Stimulated activated CD8-positive, alpha-beta memory T cell treated with anti-CD3 and anti-CD28 coated beads, Interleukin-12 subunit alpha, Interleukin-12 subunit beta, amount 100 ng/mL, for 1 hour (primary cell): ENCODE measurements around the gene SMIM12.
A peak's percentile ranks its signal among the peaks of the same experiment; 100 is the strongest.

Source experiments
- DNase-seq: peaks from one replicate; pipeline ENCODE4 v3.0.0-alpha.2; 2020; ENCODE audit warnings: low read depth

The SMIM12 gene, protein sequence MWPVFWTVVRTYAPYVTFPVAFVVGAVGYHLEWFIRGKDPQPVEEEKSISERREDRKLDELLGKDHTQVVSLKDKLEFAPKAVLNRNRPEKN

DNA sequence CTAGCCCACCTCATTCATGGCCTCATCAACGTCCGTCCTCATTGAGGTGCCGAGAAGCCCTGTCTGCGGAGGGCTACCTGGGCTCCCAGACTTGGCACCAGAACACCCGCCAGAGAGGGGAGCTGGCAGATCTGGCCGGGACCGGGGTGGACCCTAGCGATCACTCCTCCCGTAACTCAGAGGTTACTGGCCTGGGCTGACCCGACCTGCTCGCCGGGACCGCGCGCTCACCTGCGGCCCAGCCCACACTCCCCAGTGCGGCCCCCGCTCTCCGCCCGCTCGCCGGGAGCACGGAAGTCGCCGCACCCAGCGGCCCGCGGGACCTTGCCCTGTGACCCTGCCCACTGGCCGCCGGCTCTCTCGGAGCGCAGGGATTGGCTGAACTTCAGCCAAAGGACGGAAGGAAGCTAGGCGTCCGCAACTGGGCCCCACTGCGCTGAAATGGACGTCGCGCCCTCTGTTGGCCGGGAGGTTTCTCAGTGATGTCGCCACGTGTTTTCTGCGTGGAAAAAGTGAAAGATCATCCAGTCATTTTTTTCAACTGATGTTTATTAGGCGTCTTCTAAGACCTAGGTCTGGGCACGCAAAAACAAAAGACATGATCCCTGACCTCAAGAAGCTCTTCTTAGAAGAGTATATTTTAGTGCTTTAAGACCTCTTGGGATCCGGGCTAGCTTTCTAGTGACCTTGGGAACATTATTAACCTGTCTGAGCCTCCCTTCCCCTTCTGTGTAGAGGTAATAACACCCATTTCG is at the start of gene SMIM12:
Gene SMIM12 (minus strand): TSS at position 304 of the 755 bp plus-strand sequence. CDS start 3,772 bp downstream, outside the sequence.
- DNase-seq, result peak; percentile 89

DNA sequence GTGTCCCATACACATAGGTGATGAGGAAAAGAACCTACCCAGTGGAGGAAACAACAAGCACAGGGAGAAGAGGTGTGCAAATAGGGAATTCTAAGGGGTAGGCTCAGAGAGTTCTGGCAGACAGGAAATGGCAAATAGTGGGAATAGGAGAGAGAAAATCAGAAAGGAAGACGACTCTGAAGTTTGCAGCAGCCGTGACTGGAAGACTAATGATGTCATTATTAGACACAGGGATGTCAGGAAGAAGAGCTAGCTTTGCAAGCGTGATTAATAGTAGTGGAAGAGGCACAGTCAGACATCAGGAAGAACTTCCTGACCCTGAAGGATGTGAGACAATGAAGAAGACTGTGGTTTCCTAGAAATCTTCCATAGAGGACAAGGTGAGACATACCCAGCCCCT is 48.8 kb upstream of the SMIM12 start:
- no peak for DNase-seq

DNA sequence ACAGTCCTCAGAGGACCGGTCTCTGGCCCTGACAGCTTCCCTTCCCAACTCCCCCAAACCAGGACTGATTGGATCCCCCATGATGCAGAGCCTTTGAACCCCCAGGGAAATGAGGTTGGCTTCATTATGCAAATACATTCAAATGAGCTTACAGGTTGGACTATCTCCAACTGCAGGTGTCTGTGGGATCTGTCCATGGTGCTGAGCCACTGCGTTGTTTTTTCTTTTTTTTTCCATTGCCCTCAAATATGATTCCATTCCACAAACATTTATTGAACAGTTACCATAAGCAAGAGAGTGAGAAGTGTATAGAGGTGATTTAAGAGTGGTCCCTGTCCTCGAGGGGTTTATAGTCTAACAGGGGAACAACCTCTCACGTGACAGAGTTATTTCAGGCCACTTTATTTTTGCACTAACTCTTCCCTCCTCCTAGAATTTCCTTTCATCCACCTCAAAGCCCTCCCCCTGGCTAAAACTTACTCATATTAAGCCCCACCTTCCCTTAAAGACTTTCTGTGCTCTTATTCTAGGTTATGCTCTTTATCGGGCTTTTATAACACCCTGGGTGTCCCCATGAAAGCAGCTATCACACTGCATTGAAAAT is 48.0 kb upstream of the SMIM12 start:
- no peak for DNase-seq

DNA sequence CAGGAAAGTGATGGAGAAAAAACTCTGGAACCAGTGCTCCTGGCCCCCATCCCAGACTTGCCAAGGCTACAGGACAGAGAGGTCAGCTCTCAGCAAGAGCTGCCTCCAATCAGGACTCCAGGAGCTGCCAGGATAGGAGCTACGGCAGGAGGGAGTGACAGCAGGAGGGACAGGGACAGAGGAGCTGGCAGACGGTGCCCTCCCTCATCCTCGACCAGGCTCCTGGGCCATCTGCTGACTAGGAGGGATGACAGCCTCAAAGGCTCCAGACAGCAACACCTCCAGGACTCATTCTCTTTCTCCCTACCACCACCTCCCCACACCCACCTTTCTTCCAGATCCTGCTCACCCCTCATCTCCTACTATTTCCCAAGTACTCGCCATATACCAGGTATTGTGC is 47.2 kb upstream of the SMIM12 start:
- no peak for DNase-seq

DNA sequence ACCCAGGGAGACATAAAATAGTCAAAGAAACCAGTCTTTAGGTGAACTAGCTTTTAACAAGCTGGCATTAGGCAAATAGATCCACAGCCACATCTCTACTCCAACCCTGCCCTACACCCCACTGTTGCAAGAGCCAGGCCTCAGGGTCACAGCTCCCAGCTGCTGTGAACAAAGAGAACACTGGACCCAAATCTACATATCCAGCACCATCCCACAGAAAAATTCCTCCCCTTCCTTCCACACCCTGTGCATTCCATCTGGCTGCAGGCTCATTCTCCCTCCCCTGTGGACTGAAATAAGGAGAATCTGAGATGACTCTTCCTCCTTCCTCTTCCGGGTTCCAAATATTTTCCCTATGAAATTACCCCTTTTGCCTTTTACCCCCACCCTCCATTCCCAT is 46.7 kb upstream of the SMIM12 start:
- DNase-seq, result no peak

DNA sequence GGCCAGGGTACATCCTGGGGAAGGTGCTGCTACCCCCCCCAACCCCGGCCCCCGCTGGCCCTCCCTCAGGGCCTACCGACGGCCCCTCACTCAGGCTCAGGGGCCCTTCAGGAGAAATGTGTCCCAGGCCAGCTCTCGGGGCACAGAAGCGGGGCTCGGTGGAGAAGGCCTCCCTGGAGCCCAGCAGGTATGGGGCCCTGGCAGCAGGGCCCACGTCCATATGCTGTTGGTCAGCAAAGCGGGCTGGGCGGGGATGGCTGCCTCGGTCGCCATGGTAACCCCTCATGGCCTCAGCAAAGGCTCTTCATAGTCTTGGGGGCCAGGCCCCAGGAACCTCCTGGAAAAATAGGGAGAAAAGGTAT is 45.5 kb upstream of the SMIM12 start:
- no peak for DNase-seq

DNA sequence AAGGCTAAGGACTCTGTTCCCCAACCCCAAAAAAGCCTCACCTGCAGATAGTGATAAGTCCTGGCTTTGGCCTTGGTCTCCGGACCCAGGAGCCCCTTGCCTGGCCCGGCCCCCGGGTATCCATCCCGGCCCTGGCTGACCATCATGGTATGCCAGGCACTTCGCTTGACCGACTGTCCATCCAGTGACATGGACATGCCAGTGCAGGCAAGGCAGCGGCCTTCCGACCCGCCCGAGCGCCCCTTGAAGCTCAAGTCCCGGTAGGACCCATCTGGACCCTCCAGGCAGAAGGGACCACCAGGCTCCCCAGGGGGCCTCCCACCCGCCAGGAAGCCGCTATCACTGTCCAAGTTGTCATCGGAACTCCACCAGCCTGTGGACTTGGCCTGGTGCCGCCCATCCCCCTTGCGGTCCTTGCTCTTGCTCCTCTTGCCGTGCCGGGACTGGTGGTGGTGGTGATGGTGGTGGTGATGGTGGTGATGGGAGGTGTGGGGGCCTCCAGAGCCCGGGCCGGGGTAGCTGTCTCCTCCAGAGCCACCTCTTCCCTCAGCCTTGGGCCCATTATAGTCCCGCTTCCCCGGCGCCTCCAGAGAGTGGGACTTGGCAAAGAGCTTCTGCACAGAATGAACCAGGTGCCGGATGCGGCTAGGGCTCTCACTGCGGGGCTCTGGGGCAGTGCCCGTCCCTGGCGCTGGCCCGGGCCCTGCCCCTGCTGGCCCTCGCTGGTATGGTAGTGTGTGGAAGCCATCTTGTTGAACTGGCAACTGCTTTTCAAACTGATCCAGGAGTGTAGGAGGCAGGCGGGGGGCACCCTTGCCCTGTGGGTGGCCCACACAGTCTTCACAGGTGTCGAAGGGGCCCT is 44.9 kb upstream of the SMIM12 start:
- no peak for DNase-seq

DNA sequence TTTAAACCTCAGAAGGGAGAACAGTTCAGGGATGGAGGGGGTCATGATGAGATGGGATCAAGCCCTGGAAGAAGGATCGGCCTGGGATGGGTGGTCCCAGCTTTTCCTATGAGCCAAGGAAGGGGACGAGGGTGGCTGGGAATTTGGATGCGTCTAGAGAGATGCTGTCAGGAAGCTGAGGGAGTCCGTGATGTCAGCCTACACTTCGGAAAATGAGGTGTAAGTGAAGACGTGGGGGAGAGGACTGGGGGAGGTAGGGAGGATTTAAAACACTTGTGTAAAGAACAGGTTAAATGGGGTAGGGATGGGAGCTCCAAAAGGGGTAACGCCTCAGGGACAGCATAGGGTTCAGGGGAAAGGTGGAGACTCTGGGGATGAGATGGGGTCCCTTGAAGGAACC is 42.4 kb upstream of the SMIM12 start:
- DNase-seq, result no peak

DNA sequence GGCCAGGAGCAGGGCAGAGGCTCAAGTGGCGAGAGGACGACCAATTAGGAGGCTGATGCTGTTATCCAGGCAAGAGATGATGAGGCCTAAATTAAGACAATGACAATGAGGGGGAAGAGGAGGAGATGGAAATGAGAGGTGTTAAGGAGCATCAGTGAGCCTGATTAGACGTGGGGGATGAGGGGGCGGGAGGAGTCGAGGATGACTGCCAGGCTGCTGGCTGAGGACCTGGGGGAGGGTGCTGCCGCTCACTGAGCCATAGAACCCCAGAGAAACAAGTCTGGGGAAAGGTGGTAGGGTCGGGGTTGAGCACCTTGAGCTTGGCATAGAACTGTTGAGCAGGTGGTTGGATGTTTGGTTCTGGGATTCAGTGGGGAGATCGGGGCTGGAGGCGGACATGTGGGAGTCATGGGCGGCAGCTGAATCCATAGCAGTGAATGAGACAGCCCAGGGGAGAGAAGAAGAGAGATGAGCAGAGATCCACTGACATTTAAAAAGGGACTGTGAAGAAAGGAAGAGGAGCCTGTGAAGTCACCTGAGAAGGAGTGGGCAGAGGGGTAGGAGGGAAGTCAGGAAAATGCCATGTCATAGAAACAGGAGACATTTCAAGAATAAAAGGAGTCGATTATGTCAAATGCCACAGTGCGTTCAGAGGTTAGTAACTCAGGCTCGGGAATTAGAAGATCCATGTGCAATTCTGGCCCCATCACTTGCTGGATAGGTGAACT is 41.4 kb upstream of the SMIM12 start:
- no peak for DNase-seq

DNA sequence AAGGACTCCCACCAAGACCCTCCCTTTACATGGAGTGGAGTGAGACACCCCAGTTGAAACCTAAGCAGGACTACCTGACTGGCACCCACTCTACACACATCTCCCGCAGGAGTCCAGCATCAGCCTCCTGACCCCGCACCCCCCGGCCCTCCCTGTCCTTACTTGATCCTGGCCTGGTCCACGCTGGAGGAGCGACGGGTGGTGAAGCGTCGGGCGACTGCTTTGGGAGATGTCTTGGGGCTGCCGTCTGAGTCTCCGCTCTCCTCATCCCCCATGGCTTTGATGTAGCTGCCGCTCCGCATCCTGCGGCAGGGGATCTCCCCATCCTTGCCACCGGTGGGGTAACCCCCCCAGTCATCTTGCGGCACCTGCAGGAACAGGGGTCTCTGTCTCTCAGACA is 40.4 kb upstream of the SMIM12 start:
- no peak for DNase-seq

DNA sequence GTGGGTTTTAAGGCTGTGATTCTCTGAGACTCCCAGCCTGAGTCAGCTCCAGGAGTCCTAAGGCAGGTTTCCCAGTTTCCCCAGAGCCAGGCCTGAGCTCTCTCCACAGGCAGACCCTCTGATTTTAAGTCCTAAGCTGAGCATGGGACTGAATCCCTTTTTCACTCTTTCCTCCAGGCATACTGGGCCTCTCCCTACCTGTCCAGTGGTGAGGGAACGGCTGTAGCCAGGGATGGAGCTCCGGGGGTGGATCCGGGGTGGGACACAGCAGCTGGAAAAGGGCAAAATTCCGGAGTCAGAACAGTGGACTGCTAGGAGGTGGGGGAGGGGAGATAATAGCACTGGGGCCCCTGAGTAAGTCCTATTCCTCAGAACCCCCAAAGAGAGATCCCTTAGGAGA is 39.9 kb upstream of the SMIM12 start:
- DNase-seq, result no peak

DNA sequence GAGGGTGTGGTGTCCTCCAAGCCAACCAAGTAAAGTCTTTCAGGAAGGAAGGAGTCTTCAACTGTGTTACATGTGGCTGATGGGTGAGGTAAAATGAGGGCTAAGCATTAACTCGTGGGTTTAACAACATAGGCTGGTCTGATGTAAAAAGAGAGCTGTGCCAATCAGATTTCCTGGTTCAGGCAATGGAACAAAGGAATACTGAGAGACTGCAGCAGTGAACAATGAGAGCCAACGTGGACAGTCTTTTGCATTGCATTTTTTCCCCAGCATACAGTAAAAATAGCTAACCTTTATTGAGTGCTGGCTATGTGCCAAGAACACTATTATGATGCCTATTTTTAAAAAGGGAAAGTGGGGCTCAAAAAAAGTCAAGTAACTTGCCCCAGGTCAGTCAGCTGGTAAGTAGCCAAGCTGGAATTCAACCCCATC is 38.8 kb upstream of the SMIM12 start:
- no peak for DNase-seq

DNA sequence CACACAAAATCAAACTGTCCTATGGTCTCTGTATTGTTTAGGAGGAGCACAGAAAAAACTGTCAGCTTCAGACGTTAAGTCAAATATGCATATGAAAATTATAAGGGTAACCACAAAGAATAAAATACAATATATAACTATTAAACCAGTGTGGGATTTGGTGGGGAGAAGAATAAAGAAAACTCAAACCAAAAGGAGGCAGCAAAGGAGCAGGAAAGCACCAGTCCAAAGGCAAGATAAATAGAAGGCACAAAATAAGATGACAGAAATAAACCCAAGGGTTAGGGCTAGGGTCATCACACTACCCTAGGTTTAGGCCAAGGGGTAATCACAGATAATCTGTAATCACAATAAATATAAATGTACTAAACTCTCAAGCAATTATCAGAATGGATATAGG is 37.1 kb upstream of the SMIM12 start:
- no peak for DNase-seq

DNA sequence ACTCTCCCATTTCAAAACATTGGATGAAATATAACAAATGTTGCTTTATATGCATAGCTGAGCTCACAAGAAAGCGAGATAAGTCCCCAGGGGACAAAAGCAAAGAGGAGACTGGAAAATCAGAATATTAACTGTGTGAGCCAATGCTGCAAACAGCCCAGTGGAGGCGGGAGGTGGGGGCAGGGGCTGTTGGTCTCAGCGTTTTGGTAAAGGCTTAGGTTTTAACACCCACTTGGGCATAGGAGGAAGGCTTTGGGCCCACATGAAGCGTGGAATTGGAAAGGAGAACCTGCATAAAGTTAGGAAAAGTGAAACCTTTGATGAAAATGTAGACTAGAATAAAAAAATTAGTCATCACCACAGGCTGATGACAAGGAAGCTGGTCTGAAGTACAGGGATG is 30.2 kb upstream of the SMIM12 start:
- DNase-seq, result no peak

DNA sequence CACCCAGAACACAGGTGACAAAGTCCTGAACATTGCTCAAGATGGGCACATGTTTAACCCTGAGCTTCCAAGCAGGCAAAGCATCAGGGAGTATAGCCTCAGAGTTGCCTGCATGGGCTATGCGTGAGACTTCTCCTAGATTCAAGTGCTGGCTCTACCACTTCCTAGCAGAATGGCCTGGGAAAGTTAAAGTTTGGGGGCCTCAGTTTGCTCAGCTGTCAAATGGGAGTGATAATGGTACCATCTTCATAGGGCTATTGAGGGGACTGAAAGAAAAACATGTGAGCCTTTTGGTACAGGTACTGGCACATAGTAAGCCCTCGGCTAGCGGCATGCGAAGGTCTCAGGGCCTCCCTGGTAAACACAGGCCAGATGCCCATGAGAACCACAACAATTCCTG is 28.0 kb upstream of the SMIM12 start:
- no peak for DNase-seq

DNA sequence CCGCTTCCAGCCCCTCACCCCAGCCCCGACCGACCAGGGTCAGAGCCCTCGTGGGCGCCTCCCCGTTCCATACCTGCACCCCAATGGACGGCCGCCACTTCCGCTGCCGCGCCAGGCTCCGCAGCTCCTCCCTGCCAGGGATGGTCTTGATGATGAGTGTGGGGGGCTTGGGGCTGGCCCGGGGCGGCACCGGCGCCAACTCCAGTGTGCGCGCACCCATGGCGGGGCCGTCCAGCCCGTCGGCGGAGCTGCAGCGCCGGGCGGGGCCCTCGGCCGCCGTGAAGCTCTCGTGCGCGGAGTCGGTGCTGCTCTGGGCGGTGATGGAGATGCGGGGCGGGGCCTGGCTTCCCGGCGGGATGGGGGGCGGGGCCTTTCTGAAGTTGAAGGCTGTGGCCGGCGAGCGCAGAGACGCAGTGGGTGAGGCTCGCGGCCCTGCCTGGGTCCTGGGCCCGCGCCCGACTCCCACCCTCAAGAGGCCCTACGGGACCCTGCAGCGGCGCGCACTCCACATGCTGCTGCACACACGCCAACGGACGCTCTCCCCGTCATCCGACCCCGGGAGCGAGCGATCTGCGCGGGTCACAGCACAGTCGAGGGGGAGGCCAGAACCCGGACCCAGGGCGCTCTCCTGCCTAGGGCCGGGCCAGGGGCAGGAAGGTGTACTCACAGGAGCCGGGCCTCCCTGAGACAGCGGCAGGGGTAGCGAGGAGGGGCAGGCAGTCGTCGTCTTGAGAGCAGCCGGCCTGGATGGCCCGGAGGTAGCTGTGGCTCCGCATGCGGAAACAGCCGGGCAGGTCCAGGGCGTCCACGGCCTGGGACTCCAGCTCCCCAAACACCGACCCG is 26.1 kb upstream of the SMIM12 start:
- DNase-seq, result no peak

DNA sequence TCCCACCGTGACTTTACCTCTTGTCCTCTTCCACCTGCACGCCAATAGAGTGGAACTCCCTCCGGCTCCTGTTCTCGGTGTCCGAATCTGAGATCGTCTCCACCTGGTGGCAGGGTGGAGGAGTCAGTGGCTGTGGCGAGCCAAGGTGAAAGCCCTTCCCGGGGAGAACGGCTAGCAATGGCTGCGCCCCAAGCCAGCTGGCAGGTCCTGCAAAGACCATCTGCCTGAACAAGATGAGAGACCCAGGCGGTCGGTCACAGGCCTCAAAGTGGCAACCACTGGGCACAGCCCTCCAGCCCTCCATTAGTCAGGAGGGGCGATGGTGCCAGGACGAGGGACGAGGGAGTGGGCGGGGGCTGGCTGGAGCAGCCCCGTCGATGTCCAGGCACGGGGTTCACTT is 25.4 kb upstream of the SMIM12 start:
- no peak for DNase-seq

DNA sequence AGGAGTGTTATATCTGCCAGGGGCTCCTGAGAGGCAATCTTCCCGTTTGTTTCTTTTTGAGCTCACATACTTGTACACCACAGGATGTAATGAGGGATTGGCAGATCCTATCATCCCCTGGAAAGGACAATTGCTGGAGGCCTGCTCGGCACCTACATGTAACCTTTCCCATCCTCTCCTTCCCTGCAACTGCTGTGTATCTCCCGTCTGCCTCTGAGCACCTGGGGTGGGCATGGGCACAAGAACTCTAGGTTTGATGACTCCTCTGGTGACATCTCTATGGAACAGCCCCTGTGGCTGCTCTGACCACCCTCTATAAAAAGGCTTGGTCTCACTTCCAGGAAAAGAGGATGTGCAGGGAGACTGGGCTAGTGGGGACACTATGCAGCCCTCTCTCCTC is 25.0 kb upstream of the SMIM12 start:
- DNase-seq, result no peak

DNA sequence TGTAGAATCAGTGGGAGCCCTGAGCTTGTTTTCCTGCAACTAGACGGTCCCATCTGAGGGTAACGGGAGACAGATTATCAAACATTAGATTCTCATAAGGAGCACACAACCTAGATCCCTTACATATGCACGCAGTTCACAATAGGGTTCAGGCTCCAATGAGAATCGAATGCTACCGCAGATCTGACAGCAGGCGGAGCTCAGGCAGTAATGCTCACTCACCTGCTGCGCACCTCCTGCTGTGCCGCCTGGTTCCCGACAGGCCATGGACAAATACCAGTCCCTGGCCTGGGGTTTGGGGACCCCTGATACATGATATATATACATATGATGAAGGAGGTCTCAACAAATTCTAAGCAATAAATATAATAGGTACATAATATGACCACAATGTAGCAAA is 19.7 kb upstream of the SMIM12 start:
- no peak for DNase-seq

DNA sequence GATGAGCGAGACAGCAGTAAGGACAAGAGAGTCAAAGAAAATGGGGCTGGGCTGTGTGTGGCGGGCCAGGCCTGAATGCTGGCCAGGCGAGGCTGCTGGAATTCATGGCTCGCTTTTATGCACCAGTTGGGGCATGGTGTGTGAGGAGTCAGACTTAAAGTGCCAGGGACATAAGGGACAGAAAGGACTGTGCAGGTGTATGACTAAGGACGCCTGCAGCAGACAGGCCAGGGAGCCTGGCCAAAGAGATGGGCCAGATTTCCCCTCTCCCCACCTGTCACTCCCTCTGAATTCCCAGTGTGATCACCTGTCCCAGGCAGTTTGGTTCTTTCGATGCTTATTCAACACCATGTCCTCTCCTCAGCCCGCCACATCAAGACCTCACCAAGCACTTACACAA is 16.9 kb upstream of the SMIM12 start:
- DNase-seq, result no peak

DNA sequence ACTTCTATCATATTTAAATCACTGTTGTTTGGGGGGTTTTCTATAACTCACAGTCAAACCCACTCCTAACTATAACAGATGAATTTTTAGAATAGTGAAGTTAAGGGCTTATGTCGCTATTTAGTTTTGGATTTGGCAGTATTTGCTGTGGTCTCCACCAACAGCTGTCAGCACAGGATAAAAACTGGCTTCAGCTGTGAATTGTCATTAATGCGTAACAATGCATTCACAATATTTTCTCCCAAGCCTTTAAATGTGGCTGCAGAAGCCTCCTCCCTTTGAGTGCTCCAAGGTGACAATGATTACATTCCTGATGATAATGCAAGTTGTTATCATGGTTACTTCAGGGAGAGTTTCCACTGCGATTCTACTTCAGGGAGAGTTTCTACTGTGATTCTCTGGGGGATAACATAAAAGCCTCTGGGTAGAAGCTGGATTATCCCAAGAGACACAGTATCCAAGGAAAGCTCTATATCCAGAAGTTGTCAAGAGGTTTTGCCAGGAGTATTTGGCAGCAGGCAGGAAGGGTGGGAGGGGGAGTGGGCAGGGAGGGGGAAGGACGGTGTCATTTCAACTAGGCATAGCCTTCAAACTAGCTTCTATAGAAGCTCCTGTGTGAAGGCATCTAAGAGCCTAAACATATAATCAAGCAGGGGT is 14.9 kb upstream of the SMIM12 start:
- DNase-seq, result no peak
